Adrenal gland (tissue), 5 donors: ENCODE results near the gene CCDC57.

Experiments used
- CTCF ChIP-seq, 6 experiments: fragments of 450-650 bp in 4 of 6; fragments of 200-600 bp in 2 of 6; sonication (generic) in 1 of 6; IDR thresholded peaks; 1 replicate in 5 of 6; 2 replicates in 1 of 6; pipeline versions ENCODE4 v1.5.1 to v1.8.0; 2016 to 2021; ENCODE audit warnings: antibody characterized with exemption in 6 of 6, mild to moderate bottlenecking in 2 of 6, moderate library complexity in 1 of 6
- POLR2A ChIP-seq, 2 donors: fragments of 450-650 bp; IDR thresholded peaks; one replicate each; pipeline ENCODE4 v1.6.1; 2017; ENCODE audit warnings: antibody characterized with exemption in 2 of 2, mild to moderate bottlenecking in 2 of 2, moderate library complexity in 1 of 2
- donor health status: DM: no; HTN: no; CAD: no.

- TF ChIP-seq CTCF (IDR thresholded peaks at IDR 0.05) (no peak), POLR2A (IDR thresholded peaks at IDR 0.05) (no peak)
Observed at GRCh38 chr17:82193520-82194220, 19.0 kb downstream of the CCDC57 start.
